ENCODE results near the gene ETV3. TPM values are rescaled to one million over a fixed set of nuclear protein-coding genes. Genes with fewer than 3 reads are reported as not detected.

The ETV3 gene
- total and polyA plus RNA-seq, 10 of the 15 experiments (the other 5 are each of a cell fraction or from before 2014, with no cell fraction given) = 1.7 to 13.8 (median 7.2) TPM

- SMC1A ChIA-PET (ENCODE audit: uncharacterized antibody, unreplicated experiment) = interaction anchor here (10.1 kb wide), 1 partner anchor 67 kb away, joined by 383 read pairs; no protein-coding TSS in a partner anchor
Observed at GRCh38 chr1:157085421-157085820, 52.8 kb downstream of the ETV3 start.

More at GRCh38 chr1:157085421-157085820, 52.8 kb downstream of the ETV3 start:
- no peaks in the 10 kb centered on the region for H3K27me3 ChIP-seq (replicated peaks in 1 of 2; ENCODE audit: control insufficient read depth in 2 of 2, insufficient read depth in 2 of 2, low read length in 1 of 2)
- DNase-seq (ENCODE audit: low read depth, low spot score) (no peak), ATAC-seq (no peak), FAIRE-seq (no peak)
- no peaks in the 10 kb centered on the region for H4K20me1 ChIP-seq (ENCODE audit: control insufficient read depth, insufficient read depth)
- TF ChIP-seq SMAD1 (IDR thresholded peaks at IDR 0.05; ENCODE audit: low read depth, partially characterized antibody) (no peak), EGR1 (IDR thresholded peaks at IDR 0.05; ENCODE audit: borderline replicate concordance in 1 of 2, low read depth in 2 of 2, low read length in 2 of 2) (no peak), IKZF1 (conservative IDR thresholded peaks at IDR 0.05) (no peak), MEF2B (IDR thresholded peaks at IDR 0.05; ENCODE audit: partially characterized antibody, poor library complexity, severe bottlenecking) (no peak), ESRRA (IDR thresholded peaks at IDR 0.05; ENCODE audit: low read length) (no peak), HSF1 (IDR thresholded peaks at IDR 0.05; ENCODE audit: low read depth, low read length) (no peak), BHLHE40 (IDR thresholded peaks at IDR 0.05; ENCODE audit: borderline replicate concordance in 1 of 2, low read depth in 2 of 2, low read length in 1 of 2) (no peak), GATAD2B (conservative IDR thresholded peaks at IDR 0.05; ENCODE audit: low read depth) (no peak), ZNF24 (IDR thresholded peaks at IDR 0.05) (no peak), SPI1 (IDR thresholded peaks at IDR 0.05; ENCODE audit: borderline replicate concordance, insufficient read depth, low read depth, low read length) (no peak), YBX1 (IDR thresholded peaks at IDR 0.05) (no peak), HDAC6 (IDR thresholded peaks at IDR 0.05; ENCODE audit: unreplicated experiment) (no peak), ATF7 (IDR thresholded peaks at IDR 0.05; ENCODE audit: low read depth) (no peak), POLR2AphosphoS5 (IDR thresholded peaks at IDR 0.05; ENCODE audit: low read length) (no peak), FOXM1 (IDR thresholded peaks at IDR 0.05; ENCODE audit: low read depth, low read length) (no peak), TCF7 (IDR thresholded peaks at IDR 0.05; ENCODE audit: borderline replicate concordance) (no peak)
- TF ChIP-seq, protein P1, sequence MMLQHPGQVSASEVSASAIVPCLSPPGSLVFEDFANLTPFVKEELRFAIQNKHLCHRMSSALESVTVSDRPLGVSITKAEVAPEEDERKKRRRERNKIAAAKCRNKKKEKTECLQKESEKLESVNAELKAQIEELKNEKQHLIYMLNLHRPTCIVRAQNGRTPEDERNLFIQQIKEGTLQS (IDR thresholded peaks at IDR 0.05; ENCODE audit: borderline replicate concordance, extremely low read depth, low read depth, low read length) = no peak
- no peaks in the 10 kb centered on the region for H3K36me3 ChIP-seq (ENCODE audit: control insufficient read depth in 2 of 2, insufficient read depth in 2 of 2, low read length in 1 of 2)
- no TSS peak for BruUV-seq (replicated peaks)
- no peaks in the 10 kb centered on the region for H3K79me2 ChIP-seq (ENCODE audit: control insufficient read depth, insufficient read depth, low read length)
- no peak overlapping the region for H3K9ac ChIP-seq (ENCODE audit: control insufficient read depth, insufficient read depth, low read length)
- WGBS (ENCODE audit: insufficient coverage, insufficient replicate concordance, low lambda C conversion rate, missing lambda C conversion rate) = 35% methylated on average over 5 of the region's 5 CpGs
- CTCF ChIA-PET = interaction anchor here (3.7 to 14.4 kb wide), 2 partner anchors 12 to 69 kb away, joined by 17 to 715 read pairs; no protein-coding TSS in a partner anchor
- no peaks in the 10 kb centered on the region for H3K4me1 ChIP-seq (ENCODE audit: control insufficient read depth, insufficient read depth, low read length)
- POLR2A ChIA-PET = interaction anchor here (0.6 kb wide), 1 partner anchor 168 kb away, joined by 3 read pairs; no protein-coding TSS in a partner anchor
- in situ Hi-C loops (cut with MboI) = no loop called here
- no peak overlapping the region for H3K4me2 ChIP-seq (ENCODE audit: control insufficient read depth, insufficient read depth)
- RAD21 ChIA-PET (ENCODE audit: unreplicated experiment) = interaction anchor here (0.8 to 1.6 kb wide), 2 partner anchors 11 to 70 kb away, joined by 3 read pairs; no protein-coding TSS in a partner anchor
- no peak overlapping the region for H3K27ac ChIP-seq (ENCODE audit: control insufficient read depth, insufficient read depth)
- H3K9me3 ChIP-seq (replicated peaks; ENCODE audit: control insufficient read depth, insufficient read depth, low read length) = no peaks in the 10 kb centered on the region
- H2AFZ ChIP-seq (ENCODE audit: control insufficient read depth, low read depth, low read length) = no peak overlapping the region
- intact Hi-C loops (cut with micrococcal nuclease; ENCODE audit: unreplicated experiment) = no loop called here
- H3K4me3 ChIP-seq = no peak overlapping the region

Data from GM12878 (cell line).